PC-3 (cell line): ENCODE measurements around the gene TPRX1. TPM values are rescaled to one million over a fixed set of nuclear protein-coding genes. Genes with fewer than 3 reads are reported as not detected.

Experiments used
- ATAC-seq: fragments of 200-7000 bp; cut with Tn5 transposase; 2 replicates; pipeline ENCODE4 v1.9.1; 2020; ENCODE audit warnings: mild to moderate bottlenecking, moderate library complexity
- BruUV-seq: library from RNA; stranded (reverse); fragments of 400-500 nt; replicated peaks from 2 replicates; lab custom pipeline; 2021; lab: Mats Ljungman, UMichigan
- CTCF ChIA-PET: fragments of 300-600 bp; sonication (Branson Sonifier 250); formaldehyde crosslinking; loops from one replicate; lab custom pipeline; 2022; ENCODE audit warnings: antibody characterized with exemption; lab: Charles Lee
- POLR2A ChIA-PET: fragments of 300-600 bp; sonication (Branson Sonifier 250); formaldehyde crosslinking; loops from one replicate; lab custom pipeline; 2022; ENCODE audit warnings: antibody characterized with exemption; ENCODE audit not compliant: unreplicated experiment; lab: Charles Lee
- DNase-seq: peaks from one replicate; pipeline ENCODE4 v3.0.0-alpha.2; 2015
- H2AFZ ChIP-seq: fragments of 300-600 bp; sonication (generic); 2 replicates; pipeline ENCODE4 v1.6.0; 2016; ENCODE audit warnings: antibody characterized with exemption, low read length
- H3F3A ChIP-seq: fragments of 300-600 bp; sonication (generic); one replicate; pipeline ENCODE4 v1.6.0; 2017; ENCODE audit warnings: antibody characterized with exemption, low read length, control low read depth, mild to moderate bottlenecking; ENCODE audit not compliant: unreplicated experiment
- H3K27ac ChIP-seq: fragments of 300-600 bp; sonication (generic); 2 replicates; pipeline ENCODE4 v1.5.1; 2016; ENCODE audit warnings: mild to moderate bottlenecking, low read length
- H3K27me3 ChIP-seq: fragments of 300-600 bp; sonication (generic); 2 replicates; pipeline ENCODE4 v1.6.1; 2016; ENCODE audit warnings: low read length, mixed read lengths
- H3K36me3 ChIP-seq: fragments of 300-600 bp; sonication (generic); 2 replicates; pipeline ENCODE4 v1.6.1; 2016; ENCODE audit warnings: low read depth, mixed run types, low read length, mixed read lengths
- H3K4me1 ChIP-seq: fragments of 300-600 bp; sonication (generic); 2 replicates; pipeline ENCODE4 v1.5.1; 2016; ENCODE audit warnings: low read length; ENCODE audit not compliant: insufficient read depth
- H3K4me2 ChIP-seq: fragments of 300-600 bp; sonication (generic); 2 replicates; pipeline ENCODE4 v1.6.0; 2016; ENCODE audit warnings: low read length
- H3K4me3 ChIP-seq: fragments of 300-600 bp; sonication (generic); 2 replicates; pipeline ENCODE4 v1.5.1; 2016; ENCODE audit warnings: mild to moderate bottlenecking, low read length, mixed read lengths
- H3K79me2 ChIP-seq: fragments of 300-600 bp; sonication (generic); 2 replicates; pipeline ENCODE4 v1.6.1; 2017; ENCODE audit warnings: low read length, mixed read lengths
- H3K9ac ChIP-seq: fragments of 300-600 bp; sonication (generic); 2 replicates; pipeline ENCODE4 v1.6.0; 2016; ENCODE audit warnings: mild to moderate bottlenecking, low read length
- H3K9me2 ChIP-seq: fragments of 300-600 bp; sonication (generic); replicated peaks from 2 replicates; pipeline ENCODE4 v1.6.1; 2016; ENCODE audit warnings: mixed run types, low read length, mixed read lengths
- H3K9me3 ChIP-seq: fragments of 300-600 bp; sonication (generic); 2 replicates; pipeline ENCODE4 v1.6.1; 2016; ENCODE audit warnings: low read length, mixed read lengths
- H4K20me1 ChIP-seq: fragments of 300-600 bp; sonication (generic); 2 replicates; pipeline ENCODE4 v1.6.1; 2016; ENCODE audit warnings: low read length, mixed read lengths
- EZH2 ChIP-seq: fragments of 300-600 bp; sonication (generic); IDR thresholded peaks from one replicate; pipeline ENCODE4 v1.6.1; 2017; ENCODE audit warnings: antibody characterized with exemption, mild to moderate bottlenecking, low read length; ENCODE audit not compliant: unreplicated experiment
- EZH2phosphoT487 ChIP-seq: fragments of 300-600 bp; sonication (generic); IDR thresholded peaks from 2 replicates; pipeline ENCODE4 v1.6.1; 2018; ENCODE audit warnings: mild to moderate bottlenecking, antibody characterized with exemption, low read length, borderline replicate concordance
- intact Hi-C: fragments of 100-400 bp; cut with micrococcal nuclease; formaldehyde crosslinking; loops from 2 replicates; pipeline ENCODE4 v1.9.0; 2023
- total RNA-seq: library from RNA; depleted of rRNA; stranded (reverse); fragments of >200 nt; gene quantifications from 2 replicates; pipeline ENCODE4 v1.2.3, GENCODE V29; 2014
- TF ChIP-seq, protein P1 (sequence below): fragments of 300-600 bp; sonication (generic); conservative IDR thresholded peaks from 2 replicates; pipeline ENCODE4 v1.5.1; 2017; ENCODE audit warnings: antibody characterized with exemption, low read depth, mild to moderate bottlenecking, low read length

The TPRX1 gene
- total RNA-seq, 1 experiment from 2014 or later = not detected

DNA sequence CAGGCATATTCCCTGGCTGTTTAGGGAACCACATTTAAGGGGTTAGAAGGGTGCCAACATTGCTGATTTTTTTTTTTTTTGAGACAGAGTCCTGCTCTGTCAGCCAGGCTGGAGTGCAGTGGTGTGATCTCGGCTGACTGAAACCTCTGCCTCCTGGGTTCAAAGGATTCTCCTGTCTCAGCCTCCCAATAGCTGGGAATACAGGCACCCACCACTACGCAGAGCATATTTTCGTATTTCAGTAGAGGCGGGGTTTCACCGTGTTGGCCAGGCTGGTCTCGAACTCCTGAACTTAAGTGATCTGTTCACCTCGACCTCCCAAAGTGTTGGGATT, 9.6 kb upstream of the TPRX1 start:
- ChIA-PET CTCF (no interaction called here), POLR2A (no interaction called here)
- Histone ChIP-seq H3K4me2 (no peak overlapping the region), H3K9ac (no peak overlapping the region), H3K9me2 (no peaks in the 10 kb centered on the region), H3K36me3 (no peaks in the 10 kb centered on the region), H3K9me3 (no peaks in the 10 kb centered on the region), H4K20me1 (no peaks in the 10 kb centered on the region), H3K79me2 (no peaks in the 10 kb centered on the region), H2AFZ (no peak overlapping the region), H3K4me1 (no peaks in the 10 kb centered on the region), H3K4me3 (no peak overlapping the region), H3K27me3 (no peaks in the 10 kb centered on the region), H3F3A (no peaks in the 10 kb centered on the region), H3K27ac (no peak overlapping the region)
- no TSS peak for BruUV-seq
- ATAC-seq = no peak
- no peak for TF ChIP-seq EZH2
- TF ChIP-seq, protein P1, sequence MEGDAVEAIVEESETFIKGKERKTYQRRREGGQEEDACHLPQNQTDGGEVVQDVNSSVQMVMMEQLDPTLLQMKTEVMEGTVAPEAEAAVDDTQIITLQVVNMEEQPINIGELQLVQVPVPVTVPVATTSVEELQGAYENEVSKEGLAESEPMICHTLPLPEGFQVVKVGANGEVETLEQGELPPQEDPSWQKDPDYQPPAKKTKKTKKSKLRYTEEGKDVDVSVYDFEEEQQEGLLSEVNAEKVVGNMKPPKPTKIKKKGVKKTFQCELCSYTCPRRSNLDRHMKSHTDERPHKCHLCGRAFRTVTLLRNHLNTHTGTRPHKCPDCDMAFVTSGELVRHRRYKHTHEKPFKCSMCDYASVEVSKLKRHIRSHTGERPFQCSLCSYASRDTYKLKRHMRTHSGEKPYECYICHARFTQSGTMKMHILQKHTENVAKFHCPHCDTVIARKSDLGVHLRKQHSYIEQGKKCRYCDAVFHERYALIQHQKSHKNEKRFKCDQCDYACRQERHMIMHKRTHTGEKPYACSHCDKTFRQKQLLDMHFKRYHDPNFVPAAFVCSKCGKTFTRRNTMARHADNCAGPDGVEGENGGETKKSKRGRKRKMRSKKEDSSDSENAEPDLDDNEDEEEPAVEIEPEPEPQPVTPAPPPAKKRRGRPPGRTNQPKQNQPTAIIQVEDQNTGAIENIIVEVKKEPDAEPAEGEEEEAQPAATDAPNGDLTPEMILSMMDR = no peak
- intact Hi-C loops = loop anchor here (5.0 kb wide), 1 partner anchor 48 kb away; no protein-coding TSS in a partner anchor
- DNase-seq = no peak

DNA sequence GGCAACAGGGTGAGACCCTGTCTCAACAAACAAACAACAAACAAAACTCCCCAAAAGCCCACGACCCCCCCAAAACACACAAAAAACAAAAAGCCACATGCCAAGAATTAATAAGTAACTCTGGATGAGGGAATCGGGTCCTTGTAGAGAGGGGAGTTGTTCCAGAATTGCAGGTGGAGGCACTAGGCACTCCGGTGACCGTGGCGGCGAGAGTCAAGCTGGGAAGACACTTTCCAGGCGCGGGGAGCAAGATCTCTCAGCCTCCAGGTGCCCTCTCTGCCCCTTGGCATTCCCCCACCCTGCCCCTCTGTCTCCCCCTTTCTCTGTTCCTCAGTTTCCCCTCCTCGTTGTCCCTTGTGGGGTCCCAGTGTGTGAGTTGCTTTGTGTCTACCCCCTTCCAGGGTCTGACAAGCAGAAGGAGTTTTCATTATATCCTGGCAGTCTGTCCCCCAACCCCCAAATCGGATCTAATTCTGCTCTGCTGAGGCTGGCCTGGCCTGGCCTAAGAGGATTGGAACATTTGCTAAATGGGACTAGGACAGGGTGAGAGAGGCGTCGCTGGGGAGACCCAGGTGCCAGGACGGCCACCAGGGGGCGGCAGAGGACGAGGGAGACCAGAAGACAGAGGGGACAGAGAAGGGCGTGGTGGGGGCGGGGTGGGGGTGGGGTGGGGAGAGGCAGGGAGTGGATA, 9.1 kb upstream of the TPRX1 start:
- H3K9me2 ChIP-seq = no peaks in the 10 kb centered on the region
- H3K9ac ChIP-seq = no peak overlapping the region
- no peaks in the 10 kb centered on the region for H3K36me3 ChIP-seq
- DNase-seq = peak; percentile 69
- peak; percentile 70 for ATAC-seq
- CTCF ChIA-PET = no interaction called here
- H2AFZ ChIP-seq = no peak overlapping the region
- TF ChIP-seq EZH2 = no peak
- TF ChIP-seq, protein P1 = peak; percentile 53
- no peak overlapping the region for H3K4me2 ChIP-seq
- BruUV-seq = no TSS peak
- no peak overlapping the region for H3K27ac ChIP-seq
- POLR2A ChIA-PET = no interaction called here
- H3K4me1 ChIP-seq = no peaks in the 10 kb centered on the region
- H3K27me3 ChIP-seq = no peaks in the 10 kb centered on the region
- intact Hi-C loops = loop anchor here (5.0 kb wide), 1 partner anchor 49 kb away; no protein-coding TSS in a partner anchor
- H3K79me2 ChIP-seq = no peaks in the 10 kb centered on the region
- H3K4me3 ChIP-seq = no peak overlapping the region
- H3K9me3 ChIP-seq = no peaks in the 10 kb centered on the region
- H4K20me1 ChIP-seq = no peaks in the 10 kb centered on the region
- no peaks in the 10 kb centered on the region for H3F3A ChIP-seq

DNA sequence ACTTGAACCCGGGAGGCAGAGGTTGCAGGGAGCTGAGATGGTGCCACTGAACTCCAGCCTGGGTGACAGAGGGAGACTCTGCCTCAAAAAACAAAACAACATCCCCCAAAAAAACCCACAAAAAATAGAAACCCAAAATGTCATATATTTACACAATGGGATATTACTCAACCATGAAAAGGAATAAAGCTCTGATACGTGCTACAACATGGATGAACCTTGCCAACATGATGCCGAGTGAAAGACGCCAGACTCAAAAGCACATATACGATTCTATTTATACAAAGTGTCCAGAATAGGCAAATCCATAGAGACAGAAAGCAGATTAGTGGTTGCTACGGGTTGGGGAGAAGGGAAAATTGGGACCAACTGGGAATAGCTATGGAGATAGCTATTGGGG, 2.1 kb upstream of the TPRX1 start:
- DNase-seq (no peak), ATAC-seq (no peak)
- H3K9ac ChIP-seq = no peak overlapping the region
- H4K20me1 ChIP-seq = no peaks in the 10 kb centered on the region
- H3K27ac ChIP-seq = no peak overlapping the region
- no peaks in the 10 kb centered on the region for H3K9me3 ChIP-seq
- CTCF ChIA-PET = no interaction called here
- H3K4me2 ChIP-seq = no peak overlapping the region
- no TSS peak for BruUV-seq
- no peak overlapping the region for H2AFZ ChIP-seq
- H3K4me1 ChIP-seq = no peaks in the 10 kb centered on the region
- POLR2A ChIA-PET = no interaction called here
- TF ChIP-seq EZH2 (no peak), EZH2phosphoT487 (no peak)
- TF ChIP-seq, protein P1 = no peak
- no peaks in the 10 kb centered on the region for H3K27me3 ChIP-seq
- intact Hi-C loops = no loop called here
- H3K36me3 ChIP-seq = no peaks in the 10 kb centered on the region
- no peak overlapping the region for H3K4me3 ChIP-seq
- no peaks in the 10 kb centered on the region for H3K79me2 ChIP-seq
- H3F3A ChIP-seq = no peaks in the 10 kb centered on the region
- no peaks in the 10 kb centered on the region for H3K9me2 ChIP-seq
